ENCODE measurements around the gene TNPO2.
A peak's percentile ranks its signal among the peaks of the same experiment; 100 is the strongest.
"Not testable (repeated sequence)": the region's sequence is repeated elsewhere in the genome, so short reads cannot be mapped to it uniquely, and the experiment has no call there.

Gene TNPO2

DNA sequence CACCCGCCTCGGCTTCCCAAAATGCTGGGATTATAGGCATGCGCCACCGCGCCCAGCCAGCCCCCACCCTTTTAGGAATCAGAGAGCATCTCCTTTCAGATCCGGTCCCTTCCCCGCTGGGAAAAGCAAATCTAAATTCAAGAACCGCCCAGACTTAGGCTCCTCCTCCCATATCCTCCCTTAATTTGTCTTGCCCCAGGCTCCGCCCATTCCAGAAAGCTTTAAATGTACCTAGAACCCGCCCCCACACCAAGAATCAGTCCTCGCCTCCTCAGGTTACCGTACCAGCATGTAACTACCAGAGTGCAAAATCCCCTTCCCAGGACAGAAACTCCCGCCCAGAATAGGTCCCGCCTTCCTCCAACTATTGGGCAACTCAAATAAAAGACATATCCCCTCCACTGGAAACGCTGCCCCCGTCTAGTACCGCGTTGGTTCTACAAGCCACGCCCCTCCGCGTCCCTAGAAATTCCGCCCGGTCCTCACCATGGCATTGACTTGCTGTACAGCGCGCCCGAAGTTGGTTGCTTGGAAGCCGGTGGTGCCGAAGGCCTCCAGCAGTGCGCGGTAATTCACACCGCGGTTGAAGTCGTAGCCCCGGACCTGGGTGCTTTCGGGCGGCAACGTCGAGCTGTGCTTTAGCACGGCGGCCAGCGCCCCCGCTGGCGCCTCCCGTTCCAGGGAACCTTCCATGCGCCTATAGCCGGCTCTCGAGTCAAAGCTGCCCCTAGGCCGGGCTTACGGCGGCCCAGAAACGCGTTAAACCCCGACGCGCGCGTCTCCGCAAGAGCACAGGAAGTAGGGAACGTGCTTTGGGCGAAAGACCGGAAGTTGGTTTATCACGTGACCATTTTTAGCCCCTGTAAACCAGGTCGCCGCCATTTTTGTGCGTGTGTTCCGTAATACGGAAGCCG, 42.4 kb downstream of the TNPO2 start, which contains the start of gene DHPS:
DHPS (minus strand) TSS at position 807 of the 914 bp plus-strand sequence; CDS start at position 693, 114 bp downstream.
- Mint-ChIP-seq H3K36me3 (ENCODE audit: low read depth) (peaks cover 28% of the 10 kb centered on the region), H3K9me3 (no peaks in the 10 kb centered on the region), H3K4me3 (peak within 1 kb of the TSS; percentile 100), H3K4me1 (ENCODE audit: low read depth) (peaks cover 31% of the 10 kb centered on the region), H3K27ac (peak within 1 kb of the TSS; percentile 97), H3K27me3 (no peaks in the 10 kb centered on the region)

- peaks cover 33% of the 10 kb centered on the region for H3K4me1 Mint-ChIP-seq (ENCODE audit: low read depth)
- no peaks in the 10 kb centered on the region for H3K9me3 Mint-ChIP-seq
- H3K36me3 Mint-ChIP-seq (ENCODE audit: low read depth): peaks cover 31% of the 10 kb centered on the region
- peak overlapping the region; percentile 100 for H3K4me3 Mint-ChIP-seq
- H3K27me3 Mint-ChIP-seq: no peaks in the 10 kb centered on the region
- peak overlapping the region; percentile 45 for H3K27ac Mint-ChIP-seq
These were observed 43.7 kb downstream of the TNPO2 start for GRCh38 chr19:12680034-12680433.

DNA sequence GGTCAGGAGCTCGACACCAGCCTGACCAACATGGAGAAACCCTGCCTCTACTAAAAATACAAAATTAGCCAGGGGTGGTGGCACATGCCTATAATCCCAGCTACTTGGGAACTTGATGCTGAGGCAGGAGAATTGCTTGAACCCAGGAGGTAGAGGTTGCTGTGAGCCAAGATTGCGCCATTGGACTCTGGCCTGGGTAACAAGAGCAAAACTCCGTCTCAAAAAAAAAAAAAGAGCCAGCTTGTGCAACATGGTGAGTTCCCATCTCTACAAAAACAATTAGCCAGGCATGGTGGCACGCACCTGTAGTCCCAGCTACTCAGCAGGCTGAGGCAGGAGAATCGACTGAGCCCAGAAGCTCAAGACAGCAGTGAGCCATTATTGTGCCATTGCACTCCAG, 45.7 kb downstream of the TNPO2 start:
- H3K27me3 Mint-ChIP-seq, H3K4me3 Mint-ChIP-seq, H3K27ac Mint-ChIP-seq, H3K9me3 Mint-ChIP-seq: not testable (repeated sequence)
- Mint-ChIP-seq H3K36me3 (ENCODE audit: low read depth) (peaks cover 40% of the 10 kb centered on the region), H3K4me1 (ENCODE audit: low read depth) (peaks cover 33% of the 10 kb centered on the region)

DNA sequence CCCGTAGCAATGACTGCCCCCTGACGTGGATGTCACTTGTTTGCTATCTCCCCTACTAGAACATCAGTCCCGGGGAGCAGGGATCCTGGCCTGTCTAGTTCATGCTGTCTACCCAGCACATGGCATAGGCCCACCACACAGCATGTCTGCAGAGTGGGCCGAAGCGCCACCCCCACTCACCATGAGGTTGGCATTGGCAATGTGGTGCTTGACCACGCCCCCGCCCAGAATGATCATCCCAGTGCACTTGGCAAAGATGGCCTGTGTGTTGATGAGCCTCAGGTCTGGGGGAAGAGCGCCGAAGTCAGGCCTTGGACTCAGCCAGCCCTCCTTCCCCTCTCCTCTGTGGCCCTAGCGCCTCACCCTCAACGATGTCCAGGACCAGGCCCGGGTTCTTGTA, 46.8 kb downstream of the TNPO2 start:
- no peak overlapping the region for H3K4me3 Mint-ChIP-seq
- H3K36me3 Mint-ChIP-seq (ENCODE audit: low read depth): peaks cover 43% of the 10 kb centered on the region
- peak overlapping the region; percentile 48 for H3K27ac Mint-ChIP-seq
- H3K9me3 Mint-ChIP-seq: no peaks in the 10 kb centered on the region
- no peaks in the 10 kb centered on the region for H3K27me3 Mint-ChIP-seq
- peaks cover 36% of the 10 kb centered on the region for H3K4me1 Mint-ChIP-seq (ENCODE audit: low read depth)

DNA sequence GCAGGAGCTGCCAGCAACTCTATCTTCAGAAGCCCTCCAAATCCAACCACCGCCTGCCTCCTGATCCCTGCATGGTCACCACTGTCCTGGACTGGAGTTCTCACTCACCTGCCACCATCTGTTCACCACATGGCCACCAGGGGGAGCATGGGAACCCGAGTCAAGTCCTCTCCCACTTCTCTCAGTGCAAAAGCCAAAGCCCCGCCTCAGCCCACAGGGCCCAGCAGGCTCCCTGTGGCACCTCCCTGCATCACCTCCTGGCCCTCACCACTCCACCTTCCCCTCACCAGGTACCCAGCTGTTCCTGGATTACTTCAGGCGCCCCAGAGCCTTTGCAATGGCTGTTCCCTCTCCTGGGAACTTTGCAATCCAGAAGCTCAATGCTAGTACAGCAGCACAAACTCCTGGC, 47.3 kb downstream of the TNPO2 start:
- H3K27me3 Mint-ChIP-seq: no peaks in the 10 kb centered on the region
- H3K4me1 Mint-ChIP-seq (ENCODE audit: low read depth): peaks cover 35% of the 10 kb centered on the region
- no peaks in the 10 kb centered on the region for H3K9me3 Mint-ChIP-seq
- peaks cover 46% of the 10 kb centered on the region for H3K36me3 Mint-ChIP-seq (ENCODE audit: low read depth)
- H3K4me3 Mint-ChIP-seq: no peak overlapping the region
- H3K27ac Mint-ChIP-seq: peak overlapping the region; percentile 9

DNA sequence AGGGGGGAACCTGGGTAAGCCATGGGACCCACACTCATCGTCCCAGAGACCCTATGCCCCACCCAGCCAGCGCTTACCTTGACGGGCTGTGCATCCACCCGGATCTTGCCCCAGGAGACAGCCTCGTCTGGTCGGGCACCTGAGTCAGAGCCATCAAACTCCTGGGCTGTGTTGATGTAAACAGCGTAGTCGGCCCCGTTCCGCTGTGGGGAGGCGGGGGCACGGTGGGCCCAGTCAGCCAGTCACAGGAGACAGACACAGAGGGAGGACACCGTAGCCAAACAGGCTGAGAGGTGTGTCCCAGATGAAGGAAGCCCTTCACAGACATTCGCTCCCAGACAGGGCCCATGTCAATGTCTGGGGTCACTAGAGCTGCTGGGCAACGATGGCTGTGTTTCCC, 47.8 kb downstream of the TNPO2 start:
- Mint-ChIP-seq H3K27ac (no peak overlapping the region), H3K36me3 (ENCODE audit: low read depth) (peaks cover 41% of the 10 kb centered on the region), H3K27me3 (no peaks in the 10 kb centered on the region), H3K4me3 (no peak overlapping the region), H3K9me3 (no peaks in the 10 kb centered on the region), H3K4me1 (ENCODE audit: low read depth) (peaks cover 31% of the 10 kb centered on the region)

GRCh38 chr19:12675399-12675798, 48.3 kb downstream of the TNPO2 start:
- Mint-ChIP-seq H3K27ac (no peak overlapping the region), H3K4me3 (no peak overlapping the region), H3K36me3 (ENCODE audit: low read depth) (peaks cover 44% of the 10 kb centered on the region), H3K27me3 (no peaks in the 10 kb centered on the region), H3K9me3 (no peaks in the 10 kb centered on the region), H3K4me1 (ENCODE audit: low read depth) (peaks cover 34% of the 10 kb centered on the region)

DNA sequence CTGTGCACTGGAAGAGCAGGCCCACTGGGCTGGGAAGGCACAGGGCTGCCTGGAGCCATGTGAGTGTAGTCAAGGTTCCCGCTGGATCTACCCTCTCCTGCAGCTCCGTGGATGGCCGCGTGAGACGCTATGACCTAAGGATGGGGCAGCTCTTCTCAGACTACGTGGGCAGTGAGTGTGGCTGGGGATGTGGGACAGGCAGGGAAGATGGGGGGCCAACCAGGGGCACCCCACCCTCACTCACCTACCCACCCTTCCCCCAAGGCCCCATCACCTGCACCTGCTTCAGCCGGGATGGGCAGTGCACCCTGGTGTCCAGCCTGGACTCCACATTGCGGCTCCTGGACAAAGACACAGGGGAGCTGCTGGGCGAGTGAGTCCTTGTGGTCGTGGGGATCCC, 51.0 kb downstream of the TNPO2 start:
- peaks cover 40% of the 10 kb centered on the region for H3K4me1 Mint-ChIP-seq (ENCODE audit: low read depth)
- no peaks in the 10 kb centered on the region for H3K27me3 Mint-ChIP-seq
- H3K27ac Mint-ChIP-seq: no peak overlapping the region
- H3K36me3 Mint-ChIP-seq (ENCODE audit: low read depth): peaks cover 33% of the 10 kb centered on the region
- H3K4me3 Mint-ChIP-seq: no peak overlapping the region
- no peaks in the 10 kb centered on the region for H3K9me3 Mint-ChIP-seq

DNA sequence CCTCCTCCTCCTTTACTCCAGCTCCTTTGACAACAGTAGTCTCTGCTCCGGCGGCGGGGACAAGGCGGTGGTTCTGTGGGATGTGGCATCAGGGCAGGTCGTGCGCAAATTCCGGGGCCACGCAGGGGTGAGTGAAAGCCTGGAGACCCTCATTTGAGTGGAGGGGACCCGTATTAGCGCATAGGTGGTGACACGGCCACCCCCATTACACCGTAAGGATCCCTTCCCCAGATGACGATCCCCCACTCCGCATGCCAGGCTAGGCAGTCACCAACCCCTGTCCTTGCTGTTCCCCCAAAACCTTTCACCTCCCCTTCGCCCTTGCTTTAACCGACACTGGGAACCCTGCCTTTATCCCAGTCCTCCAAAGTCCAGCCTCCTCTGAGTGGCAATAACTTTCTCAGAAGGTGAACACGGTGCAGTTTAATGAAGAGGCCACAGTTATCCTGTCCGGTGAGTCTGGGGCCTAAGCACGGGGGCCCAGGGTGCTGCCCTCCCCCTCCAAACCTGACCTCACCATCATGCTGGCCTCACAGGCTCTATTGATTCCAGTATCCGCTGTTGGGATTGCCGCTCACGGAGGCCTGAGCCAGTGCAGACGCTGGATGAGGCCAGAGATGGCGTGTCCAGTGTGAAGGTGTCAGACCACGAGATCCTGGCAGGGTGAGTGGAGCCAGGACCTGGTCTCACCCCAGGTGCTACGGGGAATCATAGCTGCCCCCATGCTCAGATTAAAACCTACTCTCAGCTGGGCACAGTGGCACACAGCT, 53.4 kb downstream of the TNPO2 start:
- Mint-ChIP-seq H3K4me3 (peak overlapping the region; percentile 92), H3K4me1 (ENCODE audit: low read depth) (peaks cover 48% of the 10 kb centered on the region), H3K36me3 (ENCODE audit: low read depth) (peaks cover 20% of the 10 kb centered on the region), H3K27me3 (no peaks in the 10 kb centered on the region), H3K9me3 (no peaks in the 10 kb centered on the region), H3K27ac (peak overlapping the region; percentile 100)

GRCh38 chr19:12669270-12670158, 54.2 kb downstream of the TNPO2 start:
- Mint-ChIP-seq H3K4me1 (ENCODE audit: low read depth) (peaks cover 56% of the 10 kb centered on the region), H3K27me3 (no peaks in the 10 kb centered on the region), H3K27ac (peak overlapping the region; percentile 100), H3K4me3 (peak overlapping the region; percentile 92), H3K9me3 (no peaks in the 10 kb centered on the region), H3K36me3 (ENCODE audit: low read depth) (peaks cover 27% of the 10 kb centered on the region)

DNA sequence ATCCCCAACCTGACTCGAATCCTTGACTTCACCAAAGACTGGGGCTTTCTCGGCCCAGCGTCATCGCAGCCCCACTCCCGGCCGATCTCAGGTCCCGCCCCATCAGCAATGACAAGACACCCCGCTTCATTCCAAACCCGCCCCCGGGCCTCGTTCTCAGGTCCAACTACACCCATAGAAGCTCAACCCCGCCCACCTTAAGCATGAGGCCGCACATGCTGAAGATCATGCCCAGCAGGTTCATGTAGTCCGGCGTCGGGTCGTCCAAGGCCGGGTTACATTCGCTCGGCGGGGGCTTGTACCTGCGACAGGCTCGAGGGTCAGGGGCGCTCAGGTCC, 54.8 kb downstream of the TNPO2 start:
- peaks cover 28% of the 10 kb centered on the region for H3K36me3 Mint-ChIP-seq (ENCODE audit: low read depth)
- H3K4me1 Mint-ChIP-seq (ENCODE audit: low read depth): peaks cover 62% of the 10 kb centered on the region
- H3K27ac Mint-ChIP-seq: peak overlapping the region; percentile 100
- no peaks in the 10 kb centered on the region for H3K27me3 Mint-ChIP-seq
- H3K4me3 Mint-ChIP-seq: peak overlapping the region; percentile 92
- no peaks in the 10 kb centered on the region for H3K9me3 Mint-ChIP-seq

DNA sequence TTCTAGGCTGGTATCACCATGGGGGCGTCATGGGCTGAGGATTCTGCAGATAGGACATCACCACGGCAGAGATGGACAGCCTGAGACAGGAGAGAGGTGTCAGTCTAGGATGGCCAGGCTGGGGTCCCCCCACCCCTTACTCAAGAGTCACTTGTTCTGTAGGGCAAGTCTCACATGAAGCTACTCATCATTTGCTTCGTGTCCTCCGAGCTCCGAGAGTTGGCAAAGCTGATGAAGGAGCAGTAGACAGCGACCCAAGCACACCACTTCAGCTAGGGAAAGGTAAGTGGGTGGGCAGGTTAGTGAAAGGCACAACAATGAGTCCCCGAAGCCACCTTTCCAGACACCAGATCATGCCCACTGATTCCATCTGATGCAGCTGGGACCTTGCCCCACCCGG, 55.4 kb downstream of the TNPO2 start:
- Mint-ChIP-seq H3K4me3 (peak overlapping the region; percentile 92), H3K36me3 (ENCODE audit: low read depth) (peaks cover 31% of the 10 kb centered on the region), H3K9me3 (no peaks in the 10 kb centered on the region), H3K27ac (peak overlapping the region; percentile 100), H3K27me3 (no peaks in the 10 kb centered on the region), H3K4me1 (ENCODE audit: low read depth) (peaks cover 65% of the 10 kb centered on the region)

GRCh38 chr19:12667731-12668302, 55.9 kb downstream of the TNPO2 start:
- Mint-ChIP-seq H3K4me3 (peak overlapping the region; percentile 92), H3K27me3 (no peaks in the 10 kb centered on the region), H3K4me1 (ENCODE audit: low read depth) (peaks cover 65% of the 10 kb centered on the region), H3K27ac (peak overlapping the region; percentile 100), H3K36me3 (ENCODE audit: low read depth) (peaks cover 35% of the 10 kb centered on the region), H3K9me3 (no peaks in the 10 kb centered on the region)

Measured in stimulated activated naive CD8-positive, alpha-beta T cell treated with anti-CD3 and anti-CD28 coated beads, Interleukin-15, Interleukin-2, amounts not matched to agents 100 ng/mL and 50 ng/mL, for 24 hours (primary cell).